ENCODE results near the gene SV2B. TPM values are rescaled to one million over a fixed set of nuclear protein-coding genes. Genes with fewer than 3 reads are reported as not detected.

The SV2B gene
- total RNA-seq, 1 donor from 2014 or later: 0.64 TPM

DNA sequence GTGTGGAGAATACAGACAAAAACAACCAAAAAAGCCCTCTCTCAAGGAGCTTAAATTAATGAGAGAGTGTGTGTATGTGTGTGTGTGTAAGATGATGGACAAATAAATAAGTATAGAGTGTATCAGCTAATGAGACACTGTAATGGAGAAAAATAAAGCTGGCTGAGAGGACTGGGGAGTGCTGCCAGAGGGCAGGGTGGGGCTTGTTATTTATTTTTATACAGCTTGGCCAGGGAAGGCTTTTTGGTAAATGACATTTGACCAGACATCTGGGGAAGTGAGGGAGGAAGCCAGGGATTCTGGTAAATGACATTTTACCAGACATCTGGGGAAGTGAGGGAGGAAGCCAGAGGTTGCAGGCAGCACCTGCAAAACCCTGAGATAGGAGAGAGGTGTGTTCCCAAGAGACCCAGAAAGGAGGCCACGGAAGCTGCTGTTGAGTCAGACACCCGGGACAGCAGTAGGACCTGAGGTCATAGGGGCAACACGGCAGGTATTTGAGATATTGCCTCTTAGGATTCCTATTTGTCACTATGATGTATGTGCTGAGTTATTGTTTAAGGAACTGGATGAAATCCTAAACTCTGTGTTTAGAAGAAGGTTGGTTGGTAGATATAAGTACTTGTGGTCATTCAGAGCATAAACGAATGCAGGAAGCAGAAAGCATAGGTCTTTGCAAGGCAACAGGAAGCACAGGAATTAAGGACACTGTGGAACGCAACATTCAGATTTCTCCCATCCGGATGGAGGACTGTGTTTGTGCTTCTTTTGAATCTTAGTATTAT is 2.7 kb downstream of the SV2B start:
- no peak for DNase-seq (ENCODE audit: low read depth in 2 of 2)

DNA sequence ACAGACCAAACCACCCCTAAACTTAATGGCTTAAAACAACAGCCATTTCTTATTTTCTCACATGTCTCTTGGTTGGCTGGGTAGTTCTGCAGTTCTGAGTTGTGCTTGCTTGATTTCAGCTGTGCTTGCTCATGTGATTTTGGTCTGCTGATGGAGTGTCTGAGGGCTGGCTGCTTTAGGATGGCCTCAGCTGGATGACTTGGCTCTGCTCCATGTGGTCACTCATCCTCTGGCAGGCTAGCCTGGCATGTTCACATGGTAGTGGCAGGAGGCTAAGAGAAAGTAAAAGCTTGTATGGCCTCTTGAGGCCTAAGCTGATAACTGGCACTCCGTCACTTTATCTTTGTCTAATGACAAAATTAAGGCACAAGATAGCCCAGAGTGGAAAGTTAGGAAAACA is 4.1 kb downstream of the SV2B start:
- DNase-seq (ENCODE audit: low read depth in 2 of 2): no peak

GRCh38 chr15:91108421-91108820 is 8.4 kb downstream of the SV2B start:
- DNase-seq (ENCODE audit: low read depth in 2 of 2): no peak

- no peak for DNase-seq (ENCODE audit: low read depth in 2 of 2)
Observed at GRCh38 chr15:91109885-91110284, 9.8 kb downstream of the SV2B start.

DNA sequence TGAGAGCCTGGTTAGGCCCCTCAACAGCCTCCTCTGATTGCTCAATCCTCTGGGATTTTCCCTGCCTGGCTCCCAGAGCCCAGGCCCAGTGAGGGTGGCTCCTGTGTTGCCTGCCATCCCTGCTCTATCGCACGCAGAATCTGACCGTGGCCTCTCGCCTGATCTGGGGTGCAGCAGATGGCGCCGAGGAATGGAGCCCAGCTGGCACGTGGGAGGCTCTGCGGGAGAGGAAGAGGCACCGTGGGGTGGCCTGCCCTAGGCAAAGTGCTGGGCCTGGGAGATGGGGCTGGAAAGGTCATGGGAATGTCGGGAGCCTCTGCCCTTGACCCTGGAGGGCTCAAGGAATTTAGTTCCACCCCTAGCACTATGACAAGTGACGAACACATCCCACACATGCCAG is 10.3 kb downstream of the SV2B start:
- no peak for DNase-seq (ENCODE audit: low read depth in 2 of 2)

DNA sequence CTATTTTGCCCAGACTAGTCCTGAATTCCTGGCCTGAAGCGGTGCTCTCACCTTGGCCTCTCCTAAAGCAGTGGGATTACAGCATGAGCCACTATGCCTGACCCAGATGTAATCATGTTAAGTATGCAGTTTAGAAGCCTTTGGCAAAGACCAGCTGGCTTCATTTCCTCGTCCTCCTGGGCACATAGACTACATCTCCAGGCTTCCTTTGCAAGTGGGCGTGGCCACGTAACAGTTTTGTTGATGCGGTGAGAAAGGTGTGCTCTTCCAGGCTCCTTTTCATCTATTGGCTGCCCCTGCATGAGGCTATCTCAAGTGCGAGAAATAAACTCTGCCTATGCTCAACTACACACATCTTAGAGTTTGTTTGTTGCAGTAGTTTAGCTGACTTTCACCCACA is 13.0 kb downstream of the SV2B start:
- no peak for DNase-seq (ENCODE audit: low read depth in 2 of 2)

DNA sequence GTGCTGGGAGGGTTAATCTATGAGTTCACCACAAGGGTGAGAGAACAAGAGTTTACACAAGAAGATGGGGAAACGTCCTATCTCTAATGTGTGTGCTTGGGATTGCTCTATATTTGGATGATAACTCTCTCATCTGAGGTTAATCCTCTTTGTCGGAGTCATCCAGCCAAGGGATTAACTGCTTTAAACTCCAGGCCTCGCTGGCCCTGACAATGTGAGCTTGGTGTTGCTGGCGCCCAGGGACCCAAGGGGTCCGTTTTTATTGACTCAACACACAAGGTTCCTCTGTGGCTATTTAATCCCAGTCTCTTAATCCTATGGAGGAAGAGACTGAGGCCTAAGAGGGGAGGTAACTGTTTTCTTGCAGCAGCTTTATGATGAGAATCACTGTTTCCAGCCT is 14.2 kb downstream of the SV2B start:
- no peak for DNase-seq (ENCODE audit: low read depth in 2 of 2)

DNA sequence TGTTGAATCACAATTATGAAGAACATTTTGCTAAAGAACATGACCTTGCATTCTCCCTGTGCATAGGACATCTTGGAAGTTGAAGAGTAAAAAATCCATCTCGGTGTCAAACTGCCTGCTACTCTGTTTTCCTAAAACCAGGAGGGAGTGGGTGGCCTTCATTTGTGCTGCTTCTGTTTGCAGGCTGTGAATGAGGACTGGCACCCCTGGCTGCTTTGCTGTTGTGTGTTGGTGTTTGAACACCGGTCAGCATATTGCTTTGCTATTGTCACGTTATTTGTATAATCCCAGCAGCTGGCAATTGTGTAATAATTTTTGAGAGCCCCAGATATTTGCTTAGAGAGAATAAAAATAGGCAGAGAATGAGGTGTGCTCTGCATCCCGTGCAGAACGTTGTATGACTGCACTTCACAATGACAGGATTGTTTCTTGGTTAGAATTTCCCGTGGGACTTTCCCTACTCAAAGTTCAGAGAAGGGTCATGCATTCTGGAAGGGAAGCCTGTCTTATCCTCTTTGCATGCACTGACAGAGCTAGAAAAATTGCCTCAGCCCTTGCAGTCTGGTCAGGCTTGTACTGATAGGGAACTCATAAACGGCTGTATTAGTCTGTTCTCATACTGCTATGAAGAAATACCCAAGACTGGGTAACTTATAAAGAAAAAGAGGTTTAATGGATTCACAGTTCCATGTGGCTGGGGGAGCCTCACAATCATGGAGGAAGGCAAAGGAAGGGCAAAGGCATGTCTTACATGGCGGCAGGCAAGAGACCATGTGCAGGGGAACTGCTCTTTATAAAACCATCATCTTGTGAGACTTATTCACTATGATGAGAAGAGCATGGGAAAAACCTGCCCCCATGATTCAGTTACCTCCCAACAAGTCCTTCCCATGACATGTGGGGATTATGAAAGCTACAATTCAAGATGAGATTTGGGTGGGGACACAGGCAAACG is 16.3 kb downstream of the SV2B start:
- DNase-seq (ENCODE audit: low read depth in 2 of 2): peak; percentile 3 to 36

GRCh38 chr15:91117375-91117774 is 17.3 kb downstream of the SV2B start:
- no peak for DNase-seq (ENCODE audit: low read depth in 2 of 2)

DNA sequence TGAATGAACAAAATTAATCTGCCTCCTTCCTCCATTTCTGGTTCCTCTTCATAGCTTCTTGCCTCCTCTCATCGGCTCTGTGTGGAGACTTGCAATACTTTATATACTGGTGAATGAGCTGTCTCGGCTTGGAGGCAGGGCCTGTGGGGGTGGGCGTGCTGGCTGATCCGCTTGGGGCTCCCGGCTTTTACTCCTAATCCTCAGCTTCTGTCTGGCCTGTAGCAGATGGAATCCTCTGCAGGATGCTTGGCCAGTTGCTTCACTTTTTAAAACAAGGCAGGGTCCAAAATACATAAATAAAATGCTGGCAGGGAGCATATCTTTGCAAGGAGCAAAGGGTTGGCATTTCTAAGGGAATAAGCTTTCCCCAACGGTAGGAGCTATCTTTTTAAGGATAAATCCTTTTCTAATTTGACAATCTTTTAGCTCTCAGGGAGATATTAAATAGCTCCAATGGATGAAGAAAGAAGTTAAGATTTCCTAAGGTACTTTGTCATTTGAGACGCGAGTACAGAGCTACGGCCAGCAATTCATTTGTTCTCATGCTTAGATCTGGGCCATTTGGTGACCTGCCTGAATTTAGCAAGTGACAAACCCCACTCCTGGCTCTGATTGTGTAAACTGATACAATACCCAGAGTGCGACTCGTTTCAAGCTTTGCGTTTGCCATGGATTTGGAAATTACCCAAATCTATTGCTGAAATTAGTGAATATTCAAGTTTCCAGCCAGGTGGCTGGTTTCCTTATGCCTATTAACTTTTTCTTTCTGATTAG is 18.9 kb downstream of the SV2B start:
- DNase-seq (ENCODE audit: low read depth in 2 of 2): no peak

- no peak for DNase-seq (ENCODE audit: low read depth in 2 of 2)
Observed at GRCh38 chr15:91122296-91122695, 22.2 kb downstream of the SV2B start.

- no peak for DNase-seq (ENCODE audit: low read depth in 2 of 2)
Observed at GRCh38 chr15:91124132-91124531, 24.1 kb downstream of the SV2B start.

DNA sequence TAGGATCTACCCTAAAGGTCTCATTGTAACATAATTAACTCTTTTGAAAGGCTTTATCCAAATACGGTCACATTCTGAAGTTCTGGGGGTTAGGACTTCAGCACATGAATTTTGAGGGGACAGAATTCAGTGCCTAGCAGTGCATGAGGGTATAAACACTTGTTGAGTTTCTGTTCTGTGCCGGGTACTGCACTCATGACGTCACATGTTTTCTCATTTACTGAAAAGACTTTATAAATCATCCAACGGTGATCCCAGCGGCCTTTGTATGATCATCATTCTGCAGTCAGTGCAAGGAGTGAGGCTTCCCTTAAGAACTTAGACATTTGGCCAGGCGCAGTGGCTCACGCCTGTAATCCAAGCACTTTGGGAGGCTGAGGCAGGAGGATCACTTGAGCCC is 25.1 kb downstream of the SV2B start:
- no peak for DNase-seq (ENCODE audit: low read depth in 2 of 2)

DNA sequence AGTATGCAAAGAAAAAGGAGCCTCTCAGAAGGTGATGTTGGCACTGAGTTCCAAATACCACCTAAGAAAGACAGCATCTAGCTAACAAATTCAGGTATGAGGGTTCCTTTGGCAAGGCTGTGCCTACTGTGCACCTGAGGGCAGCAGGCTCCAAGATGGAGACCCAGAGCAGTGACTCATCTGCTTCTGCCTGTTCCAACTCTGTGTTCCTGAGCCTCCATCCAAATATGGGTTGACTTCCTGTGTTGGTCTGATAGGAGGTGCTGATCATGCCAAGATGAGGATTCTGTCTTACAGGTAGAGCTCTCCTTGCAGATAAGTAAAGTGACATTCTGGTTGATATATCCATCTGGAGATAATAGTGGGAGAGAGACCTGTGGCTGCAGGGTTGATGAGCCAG is 26.0 kb downstream of the SV2B start:
- no peak for DNase-seq (ENCODE audit: low read depth in 2 of 2)

DNA sequence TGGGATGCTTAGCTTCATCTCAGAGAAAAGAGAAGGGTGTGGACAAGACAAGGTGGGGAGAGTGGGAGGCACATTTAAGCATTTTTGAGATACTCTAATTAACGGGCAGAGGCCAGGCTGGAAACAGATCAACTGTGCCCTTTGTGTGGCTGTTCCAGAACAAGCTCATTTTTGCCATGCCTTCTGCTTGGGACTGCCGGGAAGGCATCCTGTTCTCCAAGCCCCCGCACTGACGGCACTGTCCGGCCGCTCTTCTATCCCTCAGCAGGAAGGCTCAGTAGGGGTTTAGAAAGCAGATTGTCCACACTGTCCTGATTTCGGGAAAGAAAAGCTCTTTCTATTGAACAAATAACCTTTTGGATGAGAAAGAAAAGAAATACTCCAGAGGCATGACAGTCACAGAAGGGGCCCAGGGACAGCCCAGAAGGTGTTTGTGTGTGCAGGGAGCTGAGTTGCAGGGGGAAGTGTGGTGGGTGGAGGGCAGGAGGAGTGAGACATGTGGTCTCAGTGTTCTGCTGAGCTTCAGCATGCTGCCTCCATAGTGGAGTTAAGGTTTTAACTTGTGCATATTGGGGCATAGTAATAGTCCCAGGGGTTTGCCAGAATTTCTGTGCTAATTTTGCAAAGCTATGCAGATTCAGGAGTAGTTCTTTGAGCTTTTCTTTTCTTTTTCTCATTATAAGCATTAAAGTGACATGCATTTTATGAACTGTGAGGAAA is 27.3 kb downstream of the SV2B start:
- no peak for DNase-seq (ENCODE audit: low read depth in 2 of 2)

- no peak for DNase-seq (ENCODE audit: low read depth in 2 of 2)
Observed at GRCh38 chr15:91128016-91128415, 28.0 kb downstream of the SV2B start.

DNA sequence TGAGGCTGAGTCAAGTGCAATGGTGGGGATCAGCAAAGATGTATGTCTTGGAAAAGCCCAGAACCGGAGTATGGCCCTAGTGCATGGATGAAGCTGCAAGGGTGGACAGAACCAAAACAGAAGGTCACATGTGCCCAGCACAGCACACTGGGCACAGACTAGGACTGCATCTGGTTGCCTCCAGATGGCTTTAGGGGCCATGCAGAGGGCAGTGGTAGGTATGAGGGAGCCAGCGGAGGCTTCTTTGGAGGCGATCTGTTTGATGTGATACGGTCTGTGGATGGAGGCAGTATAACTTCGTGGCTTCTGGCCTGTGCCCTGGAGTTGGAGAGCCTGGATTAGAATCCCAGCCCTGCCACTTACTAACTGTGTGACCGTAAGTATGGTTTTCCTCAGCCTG is 29.4 kb downstream of the SV2B start:
- DNase-seq (ENCODE audit: low read depth in 2 of 2): no peak

GRCh38 chr15:91132079-91132478 is 32.0 kb downstream of the SV2B start:
- no peak for DNase-seq (ENCODE audit: low read depth in 2 of 2)

DNA sequence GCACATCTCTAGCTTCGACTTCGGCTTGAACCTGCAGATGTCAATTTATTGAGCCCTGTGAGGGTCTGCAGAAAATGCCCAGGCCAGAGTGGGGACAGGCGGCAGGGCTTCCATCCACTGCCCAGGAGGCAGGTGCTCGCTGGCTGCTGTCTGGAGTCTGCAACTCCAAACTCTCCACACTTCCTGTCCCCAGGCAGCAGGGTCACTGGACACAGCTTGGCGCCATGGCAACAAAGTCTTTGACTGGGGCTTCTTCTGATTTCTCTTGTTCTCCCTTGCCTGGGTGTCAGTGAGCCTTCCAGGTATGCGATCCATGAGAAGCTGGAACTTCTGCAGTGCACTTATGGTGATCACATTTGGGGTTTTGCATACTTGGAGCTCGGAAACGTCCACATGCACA is 33.5 kb downstream of the SV2B start:
- DNase-seq (ENCODE audit: low read depth in 2 of 2): no peak

DNA sequence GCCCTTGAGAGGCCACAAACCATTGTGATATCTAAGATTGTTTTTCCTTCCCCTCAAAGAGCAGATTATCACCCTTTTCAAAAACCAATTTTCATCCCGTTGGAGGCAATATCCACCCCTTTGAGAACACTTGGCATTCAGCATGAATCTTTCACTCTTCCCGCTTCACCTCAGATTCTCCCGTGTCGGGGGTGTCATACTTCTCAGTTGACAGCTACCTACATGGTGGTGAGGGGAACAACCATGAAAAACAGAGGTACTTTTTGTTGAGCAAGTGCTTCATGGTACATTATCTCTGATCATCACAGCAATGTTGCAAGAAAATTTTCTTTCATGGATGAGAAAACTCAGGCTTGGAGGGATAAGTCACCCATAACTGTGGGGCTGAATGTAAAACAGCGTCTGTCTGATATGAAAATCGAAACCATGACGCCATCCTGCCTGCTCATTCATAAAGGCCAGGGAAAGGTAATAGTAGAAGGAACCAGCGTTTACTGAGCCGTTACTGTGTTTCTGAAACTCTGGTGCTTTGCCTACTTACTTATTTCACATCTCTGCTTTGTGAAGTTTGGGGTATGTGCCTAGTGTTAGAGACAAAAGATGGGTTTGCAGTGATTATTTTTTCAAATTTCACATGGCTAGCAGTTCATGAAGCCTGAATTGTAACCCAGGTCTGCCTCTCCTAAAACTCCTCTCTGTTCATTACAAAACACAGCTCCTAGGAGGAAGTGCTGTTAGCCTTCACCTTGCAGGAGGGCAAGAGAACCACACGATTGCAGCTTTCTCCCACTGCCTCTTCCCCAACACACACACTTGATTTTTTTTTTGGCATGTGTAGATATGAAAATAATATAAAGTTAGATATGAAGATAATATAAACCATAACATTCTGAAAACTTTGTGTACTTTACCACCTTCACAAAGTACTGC is 35.4 kb downstream of the SV2B start:
- no peak for DNase-seq (ENCODE audit: low read depth in 2 of 2)

All from dermis microvascular lymphatic vessel endothelial cell (primary cell).